GM13977 (cell line): ENCODE data around the gene CCDC191.

Experiments
- DNase-seq: peaks from one replicate; pipeline ENCODE4 v3.0.0; 2012; ENCODE audit warnings: low spot score
- in situ Hi-C: fragments of 300-500 bp; cut with MboI; formaldehyde crosslinking; loops from one replicate; pipeline ENCODE4 v1.12.0; 2022; ENCODE audit warnings: low sequenced_read_pairs, low pct_unique_long_range_greater_than_20kb, mixed read lengths, inconsistent platforms; ENCODE audit not compliant: unreplicated experiment
- TF ChIP-seq, protein P1 (sequence below): IDR thresholded peaks from 2 replicates; pipeline ENCODE4 v1.5.1; 2012; ENCODE audit warnings: mild to moderate bottlenecking, control low read depth; ENCODE audit not compliant: insufficient read depth; ENCODE audit errors: extremely low read depth, missing control alignments

The CCDC191 gene

DNA sequence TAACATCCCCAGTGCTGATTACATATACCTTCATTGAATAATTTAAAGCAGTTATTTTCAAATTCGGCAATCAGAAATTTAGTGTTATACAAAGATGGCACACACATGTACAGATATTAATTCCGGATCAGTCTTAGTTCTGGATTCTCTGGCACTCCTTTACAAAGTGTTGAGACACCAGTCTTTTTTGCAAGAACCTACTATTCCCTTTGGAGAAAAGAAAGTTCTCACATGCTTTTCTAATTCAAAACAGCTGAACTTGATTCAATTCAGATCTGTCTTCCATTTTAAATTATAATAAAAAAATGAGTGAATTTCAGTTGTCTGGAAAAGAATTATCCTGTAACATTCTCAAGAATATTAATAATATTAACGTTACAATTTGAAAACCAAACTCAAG is 20.4 kb downstream of the CCDC191 start:
- no peak for DNase-seq
- in situ Hi-C loops, result no loop called here
- TF ChIP-seq, protein P1, sequence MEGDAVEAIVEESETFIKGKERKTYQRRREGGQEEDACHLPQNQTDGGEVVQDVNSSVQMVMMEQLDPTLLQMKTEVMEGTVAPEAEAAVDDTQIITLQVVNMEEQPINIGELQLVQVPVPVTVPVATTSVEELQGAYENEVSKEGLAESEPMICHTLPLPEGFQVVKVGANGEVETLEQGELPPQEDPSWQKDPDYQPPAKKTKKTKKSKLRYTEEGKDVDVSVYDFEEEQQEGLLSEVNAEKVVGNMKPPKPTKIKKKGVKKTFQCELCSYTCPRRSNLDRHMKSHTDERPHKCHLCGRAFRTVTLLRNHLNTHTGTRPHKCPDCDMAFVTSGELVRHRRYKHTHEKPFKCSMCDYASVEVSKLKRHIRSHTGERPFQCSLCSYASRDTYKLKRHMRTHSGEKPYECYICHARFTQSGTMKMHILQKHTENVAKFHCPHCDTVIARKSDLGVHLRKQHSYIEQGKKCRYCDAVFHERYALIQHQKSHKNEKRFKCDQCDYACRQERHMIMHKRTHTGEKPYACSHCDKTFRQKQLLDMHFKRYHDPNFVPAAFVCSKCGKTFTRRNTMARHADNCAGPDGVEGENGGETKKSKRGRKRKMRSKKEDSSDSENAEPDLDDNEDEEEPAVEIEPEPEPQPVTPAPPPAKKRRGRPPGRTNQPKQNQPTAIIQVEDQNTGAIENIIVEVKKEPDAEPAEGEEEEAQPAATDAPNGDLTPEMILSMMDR, result no peak

DNA sequence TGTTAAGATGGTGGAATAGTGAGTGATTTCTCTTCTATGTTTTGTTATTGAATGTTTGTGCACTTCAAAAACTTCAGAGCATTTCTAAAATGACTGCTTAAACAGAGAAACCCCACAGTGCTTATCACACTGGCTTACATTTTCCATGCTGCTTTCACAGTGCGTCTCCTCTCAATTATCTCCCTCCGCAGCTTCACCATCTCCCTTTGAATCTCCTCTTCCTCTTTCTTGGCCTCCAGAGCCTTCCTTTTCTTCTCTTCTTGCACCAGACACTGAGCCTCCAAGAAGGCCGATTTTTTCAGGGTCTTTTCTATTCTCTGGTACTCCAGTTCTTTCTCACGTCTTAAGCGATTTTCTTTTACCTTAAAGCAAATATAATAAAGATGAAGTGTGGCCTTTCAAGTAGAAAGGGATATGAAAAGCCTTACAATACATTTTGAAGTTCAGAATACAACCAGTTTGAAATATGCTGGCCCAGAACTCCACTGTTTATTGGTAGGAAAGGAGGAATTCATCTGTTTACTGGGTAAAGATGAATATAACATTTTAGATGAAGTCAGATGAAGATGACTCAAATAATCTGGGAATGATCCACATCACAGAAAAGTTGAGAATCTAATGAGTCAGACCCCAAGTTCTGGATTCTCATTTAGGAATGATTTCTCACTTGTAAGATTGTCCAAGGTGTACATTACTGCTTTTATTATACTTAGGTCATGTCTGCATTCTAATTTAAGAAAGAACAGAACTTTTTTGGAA is 21.4 kb downstream of the CCDC191 start:
- TF ChIP-seq, protein P1, result no peak
- DNase-seq, result no peak

DNA sequence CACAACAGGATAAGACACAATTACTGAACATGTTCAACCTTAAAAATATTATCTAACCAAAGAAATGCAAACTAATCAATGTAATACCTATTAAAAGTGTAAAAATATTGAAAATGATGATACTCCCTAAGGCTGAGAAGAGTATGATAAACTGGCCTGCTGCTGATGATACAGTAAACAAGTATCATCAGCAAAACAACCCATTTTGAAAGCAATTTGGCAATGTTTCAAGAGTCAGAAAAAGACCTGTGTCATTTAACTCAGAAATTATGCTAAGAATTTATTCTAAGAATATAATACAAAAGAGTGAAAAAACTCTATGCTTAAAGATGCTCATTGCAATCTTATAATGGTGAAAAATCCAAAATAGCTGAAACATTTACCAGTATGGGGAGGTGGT is 22.1 kb downstream of the CCDC191 start:
- TF ChIP-seq, protein P1, result no peak
- in situ Hi-C loops, result no loop called here
- DNase-seq, result no peak

More for the DNA sequence above, 21.4 kb downstream of the CCDC191 start:
- in situ Hi-C loops, result no loop called here

DNA sequence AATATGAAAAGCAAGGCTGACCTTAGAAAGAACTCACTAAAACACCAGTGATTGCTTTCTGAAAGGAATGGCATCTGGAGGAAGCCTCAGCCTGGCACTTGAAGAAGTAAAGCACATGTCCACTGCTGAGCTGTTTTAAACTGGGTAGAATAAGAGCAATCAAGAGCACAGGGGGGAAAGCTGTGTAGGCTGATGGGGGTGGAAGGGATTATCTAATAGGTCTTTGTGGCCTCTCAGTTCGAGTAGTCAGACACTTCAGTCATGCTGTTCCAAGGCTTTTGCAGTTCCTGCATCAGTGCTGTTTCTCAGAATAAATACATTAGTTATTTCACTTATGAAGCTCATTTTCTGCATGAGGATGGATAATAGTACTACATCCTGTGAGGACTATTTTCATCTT is 22.6 kb downstream of the CCDC191 start:
- TF ChIP-seq, protein P1, result no peak
- DNase-seq, result no peak
- in situ Hi-C loops, result no loop called here

DNA sequence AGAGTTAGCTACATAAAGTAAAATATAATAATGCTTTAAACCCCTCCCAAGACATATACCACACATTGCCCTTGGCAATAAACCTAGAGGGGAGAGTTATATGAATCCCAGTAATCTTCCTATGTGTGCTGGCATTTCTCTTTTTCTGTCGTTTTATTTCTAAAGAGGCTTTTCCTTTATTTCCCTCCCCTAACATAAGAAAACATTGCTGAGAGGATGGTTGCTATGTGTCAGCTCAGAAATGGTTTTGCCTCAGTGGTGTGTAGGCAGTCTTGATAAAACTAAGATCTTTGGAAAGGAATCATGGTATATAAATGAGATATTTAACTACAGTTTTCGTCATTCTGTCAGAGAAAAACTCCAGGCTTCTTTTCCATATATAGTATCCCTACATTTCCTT is 30.0 kb downstream of the CCDC191 start:
- no peak for DNase-seq
- in situ Hi-C loops, result no loop called here
- TF ChIP-seq, protein P1, result no peak

DNA sequence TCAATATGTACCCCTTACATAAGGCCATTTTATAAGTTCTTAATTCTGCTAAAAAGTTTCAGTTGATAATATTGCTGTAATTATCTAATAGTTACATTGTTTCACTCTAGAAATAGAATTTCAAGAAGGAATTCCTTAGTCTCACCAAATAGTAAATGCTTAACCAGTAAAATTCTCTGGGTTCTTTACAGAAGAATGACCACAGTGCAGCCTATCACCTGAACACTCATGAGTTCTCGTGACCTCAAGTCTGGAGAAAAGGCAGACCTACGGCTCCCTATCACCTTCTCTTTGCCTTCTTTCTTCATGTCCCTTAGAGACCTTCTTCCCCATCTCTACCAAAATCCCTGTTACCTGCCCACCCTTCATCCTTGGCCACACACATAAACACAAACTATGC is 30.9 kb downstream of the CCDC191 start:
- in situ Hi-C loops, result no loop called here
- TF ChIP-seq, protein P1, result no peak
- no peak for DNase-seq
